Right lobe of liver (tissue), 6 donors: Measurements from ENCODE around the gene NADSYN1. TPM values are rescaled to one million over a fixed set of nuclear protein-coding genes. Genes with fewer than 3 reads are reported as not detected.

Source experiments
- ATAC-seq, 4 donors: fragments of 200-7000 bp; cut with Tn5 transposase; one replicate each; pipeline ENCODE4 v1.9.1; 2020; ENCODE audit warnings: mild to moderate bottlenecking in 4 of 4, moderate library complexity in 4 of 4
- DNase-seq, 3 donors: peaks; one replicate each; pipeline ENCODE4 v3.0.0-alpha.2; 2020
- H3K27ac ChIP-seq, 3 donors: fragments of 200-600 bp; one replicate each; pipeline ENCODE4 v1.8.0; 2022
- H3K27me3 ChIP-seq, 2 donors: fragments of 200-600 bp; one replicate each; pipeline ENCODE4 v1.8.0; 2022
- H3K36me3 ChIP-seq, 4 donors: fragments of 200-600 bp; sonication (generic) in 1 of 4; one replicate each; pipeline versions ENCODE4 v1.5.1 to v1.8.0; 2017 to 2022; ENCODE audit warnings: control low read depth in 1 of 4
- H3K4me1 ChIP-seq, 4 donors: fragments of 200-600 bp; sonication (generic) in 1 of 4; one replicate each; pipeline versions ENCODE4 v1.5.1 to v1.8.0; 2017 to 2022; ENCODE audit warnings: control low read depth in 1 of 4
- H3K4me3 ChIP-seq, 3 donors: fragments of 200-600 bp; one replicate each; pipeline ENCODE4 v1.8.0; 2022
- H3K9me3 ChIP-seq, 4 donors: fragments of 200-600 bp; sonication (generic) in 1 of 4; one replicate each; pipeline versions ENCODE4 v1.5.1 to v1.8.0; 2017 to 2022; ENCODE audit warnings: control low read depth in 1 of 4
- CTCF ChIP-seq, 4 donors: fragments of 200-600 bp in 3 of 4; fragments of 450-650 bp in 1 of 4; IDR thresholded peaks; one replicate each; pipeline versions ENCODE4 v1.5.1 to v1.8.0; 2016 to 2022; ENCODE audit warnings: antibody characterized with exemption in 4 of 4, mild to moderate bottlenecking in 2 of 4
- POLR2A ChIP-seq: fragments of 450-650 bp; IDR thresholded peaks from one replicate; pipeline ENCODE4 v1.6.1; 2017; ENCODE audit warnings: antibody characterized with exemption, mild to moderate bottlenecking
- WGBS: methylation state at CpG from one replicate; pipeline ENCODE4 v1.1.6; 2018; ENCODE audit warnings: low coverage, low lambda C conversion rate; ENCODE audit not compliant: insufficient coverage; ENCODE audit errors: missing lambda C conversion rate; 5-methylcytosine and 5-hydroxymethylcytosine counted together
- intact Hi-C, 2 donors: fragments of 100-400 bp; cut with DNase I; formaldehyde crosslinking; loops; one replicate each; pipeline versions ENCODE4 v1.11.2 to v1.14.1; 2022
- total RNA-seq, 6 experiments: library from RNA; depleted of rRNA in 2 of 6; stranded (reverse); fragments of >200 nt in 2 of 6; fragmentation: NEBNext Ultra II Directional in 3 of 6; extraction: Animal tissue kit (Norgen Biotek cat#: 25700) in 3 of 6; gene quantifications; one replicate each; pipeline versions ENCODE4 v1.1.0 to v1.2.4, GENCODE V29; 2016 to 2023
- donor health status: DM: no; HTN: yes; CAD: no.
- donor health status: DM: no; HTN: no; CAD: no.
- donor health status: DM: no; HTN: no; CAD: no.
- donor health status: DM: no; HTN: yes; CAD: no.
- donor health status: DM: no; HTN: yes; CAD: no.

Gene NADSYN1
- total RNA-seq, 6 experiments from 2014 or later: 26.4 to 54.7 (median 35.4) TPM

GRCh38 chr11:71496421-71496820 is 43.4 kb downstream of the NADSYN1 start:
- DNase-seq (no peak), ATAC-seq (no peak)
- intact Hi-C loops: no loop called here
- Histone ChIP-seq H3K36me3 (peaks cover 0 to 56% (median 11%) of the 10 kb centered on the region in 4 donors), H3K4me3 (no peak overlapping the region), H3K9me3 (no peaks in the 10 kb centered on the region), H3K27me3 (no peaks in the 10 kb centered on the region), H3K4me1 (peaks cover 0 to 12% (median 5%) of the 10 kb centered on the region in 4 donors), H3K27ac (no peak overlapping the region)
- 100% methylated on average over 11 of the region's 13 CpGs for WGBS
- TF ChIP-seq POLR2A (no peak), CTCF (IDR thresholded peaks at IDR 0.05) (no peak)

GRCh38 chr11:71498091-71498490 is 45.1 kb downstream of the NADSYN1 start:
- TF ChIP-seq CTCF (IDR thresholded peaks at IDR 0.05) (no peak), POLR2A (no peak)
- H3K27ac ChIP-seq: no peak overlapping the region
- no peak for ATAC-seq
- peaks cover 0 to 12% (median 5%) of the 10 kb centered on the region in 4 donors for H3K4me1 ChIP-seq
- 97% methylated on average over 10 of the region's 19 CpGs for WGBS
- peak in 2 of 3 donors; percentile 15 to 27 for DNase-seq
- H3K27me3 ChIP-seq: no peaks in the 10 kb centered on the region
- H3K36me3 ChIP-seq: peaks cover 0 to 53% (median 10%) of the 10 kb centered on the region in 4 donors
- H3K4me3 ChIP-seq: no peak overlapping the region
- H3K9me3 ChIP-seq: no peaks in the 10 kb centered on the region
- intact Hi-C loops: no loop called here

GRCh38 chr11:71499125-71499524 is 46.1 kb downstream of the NADSYN1 start:
- Histone ChIP-seq H3K27me3 (no peaks in the 10 kb centered on the region), H3K36me3 (peaks cover 0 to 45% (median 10%) of the 10 kb centered on the region in 4 donors), H3K9me3 (no peaks in the 10 kb centered on the region), H3K4me3 (no peak overlapping the region), H3K4me1 (peaks cover 0 to 12% (median 5%) of the 10 kb centered on the region in 4 donors), H3K27ac (no peak overlapping the region)
- DNase-seq: peak in 1 of 3 donors; percentile 42
- 71% methylated on average over 13 of the region's 13 CpGs for WGBS
- intact Hi-C loops: no loop called here
- TF ChIP-seq CTCF (IDR thresholded peaks at IDR 0.05) (no peak), POLR2A (no peak)
- ATAC-seq: no peak

- 60% methylated on average over 4 of the region's 6 CpGs for WGBS
- peaks cover 0 to 45% (median 10%) of the 10 kb centered on the region in 4 donors for H3K36me3 ChIP-seq
These were observed 46.5 kb downstream of the NADSYN1 start for GRCh38 chr11:71499546-71499945.

GRCh38 chr11:71500601-71501021 is 47.6 kb downstream of the NADSYN1 start:
- no peak overlapping the region for H3K4me3 ChIP-seq
- peaks cover 0 to 12% (median 5%) of the 10 kb centered on the region in 4 donors for H3K4me1 ChIP-seq
- peaks cover 0 to 40% (median 9%) of the 10 kb centered on the region in 4 donors for H3K36me3 ChIP-seq
- no peaks in the 10 kb centered on the region for H3K27me3 ChIP-seq
- WGBS: 11% methylated on average over 4 of the region's 6 CpGs
- intact Hi-C loops: no loop called here
- H3K27ac ChIP-seq: no peak overlapping the region
- TF ChIP-seq CTCF (IDR thresholded peaks at IDR 0.05) (no peak), POLR2A (no peak)
- ATAC-seq (peak; percentile 95 to 98 (median 97)), DNase-seq (peak; percentile 90 to 94 (median 91))
- H3K9me3 ChIP-seq: no peaks in the 10 kb centered on the region

More at GRCh38 chr11:71499546-71499945, 46.5 kb downstream of the NADSYN1 start:
- H3K27ac ChIP-seq: no peak overlapping the region
- peaks cover 0 to 12% (median 5%) of the 10 kb centered on the region in 4 donors for H3K4me1 ChIP-seq
- H3K9me3 ChIP-seq: no peaks in the 10 kb centered on the region
- DNase-seq (peak in 1 of 3 donors; percentile 47), ATAC-seq (peak in 1 of 4 donors; percentile 59)
- no peak overlapping the region for H3K4me3 ChIP-seq
- intact Hi-C loops: no loop called here
- no peaks in the 10 kb centered on the region for H3K27me3 ChIP-seq
- TF ChIP-seq POLR2A: no peak
